ENCODE data around the gene CSF1.

CSF1 gene

GRCh38 chr1:109864930-109865612 is 45.6 kb upstream of the CSF1 start:
- no peak overlapping the region for H3K9ac ChIP-seq
- TF ChIP-seq CTCF (conservative IDR thresholded peaks at IDR 0.05; ENCODE audit: low read depth, low read length) = no peak
- no peak overlapping the region for H3K4me2 ChIP-seq
- no peak overlapping the region for H3K27ac ChIP-seq
- H4K20me1 ChIP-seq (ENCODE audit: insufficient read depth) = no peaks in the 10 kb centered on the region
- H3K4me1 ChIP-seq (ENCODE audit: low read depth, poor library complexity, severe bottlenecking) = no peaks in the 10 kb centered on the region
- H3K4me3 ChIP-seq (IDR thresholded peaks at IDR 0.05; ENCODE audit: insufficient read depth, low read depth, low read length) = no peak overlapping the region
- H2AFZ ChIP-seq (ENCODE audit: low read depth) = no peak overlapping the region
- no peaks in the 10 kb centered on the region for H3K79me2 ChIP-seq (ENCODE audit: insufficient read depth, low read depth)
- H3K36me3 ChIP-seq (ENCODE audit: insufficient read depth) = no peaks in the 10 kb centered on the region
- no peaks in the 10 kb centered on the region for H3K27me3 ChIP-seq (ENCODE audit: insufficient read depth, low read depth)

- Histone ChIP-seq H4K20me1 (ENCODE audit: insufficient read depth) (no peaks in the 10 kb centered on the region), H3K4me3 (IDR thresholded peaks at IDR 0.05; ENCODE audit: insufficient read depth, low read depth, low read length) (no peak overlapping the region), H3K9ac (no peak overlapping the region), H3K4me2 (no peak overlapping the region), H3K36me3 (ENCODE audit: insufficient read depth) (no peaks in the 10 kb centered on the region), H3K79me2 (ENCODE audit: insufficient read depth, low read depth) (no peaks in the 10 kb centered on the region), H3K27ac (no peak overlapping the region), H3K27me3 (ENCODE audit: insufficient read depth, low read depth) (no peaks in the 10 kb centered on the region), H3K4me1 (ENCODE audit: low read depth, poor library complexity, severe bottlenecking) (no peaks in the 10 kb centered on the region), H2AFZ (ENCODE audit: low read depth) (no peak overlapping the region)
- TF ChIP-seq CTCF (conservative IDR thresholded peaks at IDR 0.05; ENCODE audit: low read depth, low read length) = no peak
Observed at GRCh38 chr1:109866071-109866470, 44.6 kb upstream of the CSF1 start.

- Histone ChIP-seq H3K27ac (no peak overlapping the region), H4K20me1 (ENCODE audit: insufficient read depth) (no peaks in the 10 kb centered on the region), H3K9ac (no peak overlapping the region), H3K36me3 (ENCODE audit: insufficient read depth) (no peaks in the 10 kb centered on the region), H3K4me3 (IDR thresholded peaks at IDR 0.05; ENCODE audit: insufficient read depth, low read depth, low read length) (no peak overlapping the region), H3K27me3 (ENCODE audit: insufficient read depth, low read depth) (no peaks in the 10 kb centered on the region), H3K4me1 (ENCODE audit: low read depth, poor library complexity, severe bottlenecking) (peaks cover 4% of the 10 kb centered on the region), H2AFZ (ENCODE audit: low read depth) (no peak overlapping the region), H3K79me2 (ENCODE audit: insufficient read depth, low read depth) (no peaks in the 10 kb centered on the region), H3K4me2 (no peak overlapping the region)
- TF ChIP-seq CTCF (conservative IDR thresholded peaks at IDR 0.05; ENCODE audit: low read depth, low read length) = no peak
Observed at GRCh38 chr1:109873278-109874175, 37.1 kb upstream of the CSF1 start.

GRCh38 chr1:109874445-109874844 is 36.2 kb upstream of the CSF1 start:
- no peak overlapping the region for H3K4me3 ChIP-seq (IDR thresholded peaks at IDR 0.05; ENCODE audit: insufficient read depth, low read depth, low read length)
- H3K36me3 ChIP-seq (ENCODE audit: insufficient read depth) = no peaks in the 10 kb centered on the region
- no peak overlapping the region for H3K4me2 ChIP-seq
- no peaks in the 10 kb centered on the region for H3K79me2 ChIP-seq (ENCODE audit: insufficient read depth, low read depth)
- TF ChIP-seq CTCF (conservative IDR thresholded peaks at IDR 0.05; ENCODE audit: low read depth, low read length) = no peak
- no peak overlapping the region for H3K27ac ChIP-seq
- H3K27me3 ChIP-seq (ENCODE audit: insufficient read depth, low read depth) = no peaks in the 10 kb centered on the region
- H3K9ac ChIP-seq = no peak overlapping the region
- H4K20me1 ChIP-seq (ENCODE audit: insufficient read depth) = no peaks in the 10 kb centered on the region
- H2AFZ ChIP-seq (ENCODE audit: low read depth) = no peak overlapping the region
- peaks cover 4% of the 10 kb centered on the region for H3K4me1 ChIP-seq (ENCODE audit: low read depth, poor library complexity, severe bottlenecking)

All from KMS-11 (cell line).